GM19099 (cell line): ENCODE results near the gene WDFY2.

Experiments
- POLR2A ChIP-seq: IDR thresholded peaks from 3 replicates; pipeline ENCODE4 v1.6.1; 2011; ENCODE audit warnings: low read depth; ENCODE audit not compliant: insufficient read length; ENCODE audit errors: extremely low read depth

WDFY2 gene

GRCh38 chr13:51785712-51786424 lies 201.6 kb downstream of the WDFY2 start:
- TF ChIP-seq POLR2A = no peak

GRCh38 chr13:51786425-51787265 lies 202.4 kb downstream of the WDFY2 start:
- no peak for TF ChIP-seq POLR2A

- TF ChIP-seq POLR2A = no peak
Observed at GRCh38 chr13:51793570-51794271, 209.5 kb downstream of the WDFY2 start.

- TF ChIP-seq POLR2A = no peak
Observed at GRCh38 chr13:51794964-51795363, 210.7 kb downstream of the WDFY2 start.

- no peak for TF ChIP-seq POLR2A
Observed at GRCh38 chr13:51795419-51795818, 211.2 kb downstream of the WDFY2 start.

- no peak for TF ChIP-seq POLR2A
Observed at GRCh38 chr13:51796546-51796945, 212.3 kb downstream of the WDFY2 start.

- no peak for TF ChIP-seq POLR2A
Observed at GRCh38 chr13:51797664-51798488, 213.6 kb downstream of the WDFY2 start.

GRCh38 chr13:51799261-51799660 lies 215.0 kb downstream of the WDFY2 start:
- no peak for TF ChIP-seq POLR2A

- TF ChIP-seq POLR2A = no peak
Observed at GRCh38 chr13:51800486-51800885, 216.2 kb downstream of the WDFY2 start.

- no peak for TF ChIP-seq POLR2A
Observed at GRCh38 chr13:51801631-51802099, 217.4 kb downstream of the WDFY2 start.

GRCh38 chr13:51802631-51803418 lies 218.6 kb downstream of the WDFY2 start:
- no peak for TF ChIP-seq POLR2A

GRCh38 chr13:51803422-51804294 lies 219.4 kb downstream of the WDFY2 start, which contains the start of gene DHRS12:
TSS of gene DHRS12 (minus strand) at chr13:51804163. CDS start at chr13:51799659, 4,504 bp downstream.
- peak; percentile 88 for TF ChIP-seq POLR2A
